GM18520 (cell line): Measurements from ENCODE around the gene SMKR1.
"Not testable (repeated sequence)": the region's sequence is repeated elsewhere in the genome, so short reads cannot be mapped to it uniquely, and the experiment has no call there.

Experiments
- ATAC-seq: cut with Tn5 transposase; IDR thresholded peaks from one replicate; pipeline ENCODE4 v1.9.1; 2021; ENCODE audit not compliant: unreplicated experiment

The SMKR1 gene

DNA sequence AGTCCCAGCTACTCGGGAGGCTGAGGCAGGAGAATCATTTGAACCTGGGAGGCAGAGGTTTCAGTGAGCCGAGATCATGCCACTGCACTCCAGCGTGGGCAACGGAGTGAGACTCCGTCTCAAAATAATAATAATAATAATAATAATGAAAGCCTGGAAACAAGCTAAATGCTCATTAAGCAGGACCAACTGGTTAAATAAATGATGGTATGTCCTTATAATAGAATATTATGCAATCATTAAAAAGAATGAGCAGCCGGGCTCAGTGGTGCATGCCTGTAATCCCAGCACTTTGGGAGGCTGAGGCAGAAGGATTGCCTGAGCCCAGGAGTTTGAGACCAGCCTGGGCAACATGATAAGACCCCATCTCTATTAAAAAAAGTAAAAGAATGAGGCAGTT, 21.0 kb upstream of the SMKR1 start:
- ATAC-seq: not testable (repeated sequence)

DNA sequence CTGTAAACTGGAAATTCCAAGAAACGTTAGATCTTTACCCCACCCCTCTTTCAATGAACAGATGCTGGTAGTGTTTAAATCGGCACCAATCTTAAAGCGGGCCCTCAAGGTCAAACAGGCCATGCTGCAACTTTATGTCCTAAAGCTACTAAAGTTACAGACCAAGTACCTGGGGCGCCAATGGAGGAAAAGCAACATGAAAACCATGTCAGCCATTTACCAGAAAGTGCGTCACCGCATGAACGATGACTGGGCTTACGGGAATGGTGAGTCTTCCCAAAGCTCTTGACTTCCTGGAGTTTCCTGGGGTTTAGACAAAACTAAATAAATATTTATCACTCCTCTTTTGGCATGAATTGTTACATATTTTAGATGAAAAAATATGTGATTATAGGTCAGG, 19.6 kb upstream of the SMKR1 start:
- ATAC-seq: no peak

DNA sequence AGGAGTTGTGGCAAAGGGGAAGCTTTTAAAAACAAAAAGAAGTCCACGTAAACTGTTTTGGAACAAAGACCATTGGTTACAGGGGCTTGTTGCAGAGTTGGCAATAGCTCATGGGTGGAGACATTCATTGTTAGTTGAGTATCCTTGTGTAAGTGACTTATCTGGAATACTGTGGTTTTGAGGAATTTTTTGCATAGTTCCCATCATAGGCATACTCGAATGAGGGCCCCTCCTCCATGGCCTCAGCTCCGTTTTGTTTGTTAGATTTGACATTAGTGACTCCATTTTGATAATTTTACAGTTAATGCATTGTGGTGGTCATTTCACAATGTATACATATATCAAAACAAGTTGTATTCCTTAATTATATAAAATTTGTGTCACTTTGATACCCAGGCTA, 12.8 kb upstream of the SMKR1 start:
- ATAC-seq: no peak

DNA sequence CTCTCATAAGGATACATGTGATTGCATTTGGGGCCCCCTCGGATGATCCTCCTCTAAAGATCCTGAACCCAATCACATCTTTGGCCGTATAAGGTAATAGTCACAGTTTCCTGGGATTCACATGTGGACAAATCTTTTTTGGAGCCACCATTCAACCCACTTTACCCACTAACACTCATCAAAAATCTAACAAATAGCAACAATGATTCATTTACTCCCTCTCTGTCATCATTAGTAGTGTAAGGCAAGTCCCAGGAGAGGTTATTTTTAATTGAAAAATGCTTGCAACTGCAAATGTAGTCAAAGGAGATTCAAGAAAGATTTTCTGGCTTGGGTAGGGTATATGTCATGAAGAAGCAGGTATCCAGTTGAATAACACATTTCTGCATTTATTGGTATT, 9.9 kb upstream of the SMKR1 start:
- no peak for ATAC-seq

DNA sequence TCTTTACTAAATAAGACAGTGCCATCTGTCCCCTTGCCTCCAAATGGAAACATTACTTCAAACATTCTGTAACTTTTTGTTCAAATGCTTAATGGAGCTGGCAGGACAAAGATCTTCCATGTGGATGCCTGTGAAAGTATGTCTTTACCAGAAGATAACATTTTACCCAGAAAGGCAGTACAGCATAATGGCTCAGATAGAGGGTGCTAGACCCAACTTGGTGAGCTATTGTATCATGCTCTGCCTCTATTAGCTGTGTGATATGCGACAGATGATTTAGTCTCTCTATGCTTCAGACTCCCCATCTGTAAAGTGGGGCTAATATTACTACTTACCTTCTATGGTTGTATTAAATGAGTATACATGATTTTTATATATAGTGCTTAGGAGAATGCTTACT, 8.8 kb upstream of the SMKR1 start:
- ATAC-seq: no peak

DNA sequence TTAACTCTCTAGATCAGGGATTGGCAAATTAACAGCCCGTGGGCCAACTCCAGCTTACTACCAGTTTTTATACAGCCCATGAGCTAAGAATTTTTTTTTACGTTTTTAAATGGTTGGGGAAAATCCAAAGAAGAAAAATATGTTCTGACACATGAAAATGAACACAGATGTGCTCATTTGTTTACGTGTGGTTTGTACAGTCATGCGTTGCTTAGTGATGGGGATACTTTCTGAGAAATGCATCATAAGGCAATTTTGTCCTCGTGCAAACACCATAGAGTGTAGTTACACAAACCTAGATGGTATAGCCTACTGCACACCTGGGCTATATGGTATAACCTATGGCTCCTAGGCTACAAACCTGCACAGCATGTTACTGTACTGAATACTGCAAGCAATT, 8.3 kb upstream of the SMKR1 start:
- ATAC-seq: peak; percentile 81

DNA sequence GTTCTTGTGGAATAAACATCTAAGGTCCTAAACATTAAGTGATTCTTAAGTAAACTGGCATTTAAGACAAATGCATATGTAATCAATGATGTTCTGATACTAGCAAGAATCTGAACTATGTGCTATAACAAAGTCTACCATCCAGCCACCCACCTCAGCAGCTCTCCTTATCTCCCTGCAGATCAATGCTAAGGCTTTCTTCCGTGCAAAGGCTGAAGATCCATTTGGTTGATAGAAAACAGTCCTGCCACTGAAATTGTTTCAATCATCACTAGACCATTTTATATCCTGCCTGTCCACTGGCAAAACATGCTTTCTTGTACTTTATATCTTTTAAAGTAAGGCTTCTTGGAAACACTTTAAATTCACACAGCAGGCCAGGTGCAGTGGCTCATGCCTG, 6.3 kb upstream of the SMKR1 start:
- ATAC-seq: no peak

DNA sequence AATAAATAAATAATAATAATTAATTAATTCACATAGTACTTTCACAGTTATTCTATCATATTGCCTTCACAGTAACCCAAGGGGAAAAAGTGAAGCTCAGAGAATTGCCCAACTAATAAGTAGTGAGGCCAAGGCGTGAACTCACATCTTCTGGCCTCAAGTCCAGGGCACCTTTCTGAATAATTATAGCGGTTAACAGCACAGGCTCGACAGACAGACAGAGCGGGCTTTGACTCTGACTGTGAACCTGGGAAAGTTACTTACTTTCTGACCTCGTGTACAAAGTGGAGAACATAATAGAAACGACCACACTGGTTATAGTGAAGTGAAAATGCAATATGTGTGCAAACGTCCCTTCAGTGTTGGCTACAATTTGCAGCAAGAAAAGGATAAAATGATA, 5.7 kb upstream of the SMKR1 start:
- no peak for ATAC-seq

DNA sequence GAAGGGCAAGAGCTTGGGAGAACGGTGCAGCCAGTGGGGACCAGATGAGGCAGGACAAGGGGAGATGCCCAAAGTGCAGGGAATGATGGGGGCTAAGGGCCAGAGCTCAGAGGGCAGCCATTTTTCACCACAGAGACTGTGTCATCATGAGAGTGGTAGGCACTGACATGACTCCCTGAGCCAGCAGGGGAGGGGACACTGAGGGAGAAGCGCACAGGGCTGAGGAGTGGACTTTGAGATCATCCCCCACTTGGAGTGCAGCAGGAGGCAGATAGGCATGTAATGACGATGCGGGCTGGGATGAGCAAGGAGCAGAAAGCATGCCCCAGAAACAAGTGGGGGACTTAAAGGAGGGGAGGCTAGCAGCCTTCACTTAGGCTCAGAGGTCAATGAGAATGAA, 5.2 kb upstream of the SMKR1 start:
- ATAC-seq: no peak

- no peak for ATAC-seq
These were observed 4.3 kb upstream of the SMKR1 start for GRCh38 chr7:129498021-129498420.

GRCh38 chr7:129499999-129500398, 2.3 kb upstream of the SMKR1 start:
- no peak for ATAC-seq

- ATAC-seq: no peak
These were observed 666 bp downstream of the SMKR1 start for GRCh38 chr7:129502708-129503685.

GRCh38 chr7:129503725-129504124, 1.4 kb downstream of the SMKR1 start:
- ATAC-seq: no peak

DNA sequence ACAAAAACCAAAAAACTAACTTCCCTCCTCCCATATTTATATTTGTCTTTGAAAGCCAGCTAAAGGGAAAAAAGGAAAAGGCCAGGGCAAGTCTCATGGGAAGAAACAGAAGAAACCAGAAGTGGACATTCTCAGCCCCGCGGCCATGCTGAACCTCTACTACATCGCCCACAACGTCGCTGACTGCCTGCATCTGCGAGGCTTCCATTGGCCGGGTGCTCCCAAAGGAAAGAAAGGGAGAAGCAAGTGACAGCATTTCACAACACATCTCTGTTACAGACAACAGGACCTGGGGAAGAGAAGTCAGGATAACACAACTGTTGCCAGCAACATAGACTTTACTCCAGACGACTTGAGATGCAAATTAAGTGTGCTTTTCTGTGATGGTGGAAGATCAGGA, 9.9 kb downstream of the SMKR1 start:
- ATAC-seq: no peak

GRCh38 chr7:129513546-129513945, 11.2 kb downstream of the SMKR1 start:
- ATAC-seq: no peak

DNA sequence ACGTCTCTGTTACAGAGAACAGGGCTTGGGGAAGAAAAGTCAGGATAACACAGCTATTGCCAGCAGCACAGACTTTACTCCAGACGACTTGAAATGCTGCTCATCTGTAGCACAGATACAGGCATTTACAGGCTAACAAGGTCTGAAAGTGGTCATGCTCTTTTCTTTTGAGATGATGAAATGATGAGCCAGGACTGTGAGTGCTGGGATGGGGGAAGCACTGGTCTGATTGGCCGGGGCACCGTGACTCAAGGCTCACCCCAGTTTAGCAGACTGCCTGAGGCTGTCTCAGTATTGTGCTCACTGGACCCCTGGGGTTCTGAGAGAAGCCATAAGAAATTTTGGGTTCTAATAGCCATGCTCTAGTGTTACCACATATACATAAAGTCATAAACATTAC, 12.4 kb downstream of the SMKR1 start:
- ATAC-seq: no peak

DNA sequence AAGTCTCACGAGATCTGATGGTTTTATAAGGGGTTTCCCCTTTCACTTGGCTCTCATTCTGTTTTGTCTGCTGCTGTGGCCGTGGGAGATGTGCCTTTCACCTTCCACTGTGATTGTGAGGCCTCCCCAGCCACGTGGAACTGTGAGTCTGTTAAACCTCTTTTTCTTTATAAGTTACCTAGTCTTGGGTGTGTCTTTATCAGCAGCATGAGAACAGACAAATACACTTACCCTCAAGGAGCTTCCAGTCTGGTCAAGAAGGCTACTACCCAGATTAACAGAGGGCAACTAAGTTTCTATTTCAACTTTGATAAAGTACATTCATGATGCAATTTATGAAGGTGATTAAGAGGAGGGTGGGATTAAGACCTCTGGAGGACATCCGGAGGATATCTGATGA, 13.1 kb downstream of the SMKR1 start:
- ATAC-seq: no peak

GRCh38 chr7:129517931-129518330, 15.6 kb downstream of the SMKR1 start:
- ATAC-seq: no peak

GRCh38 chr7:129519464-129519863, 17.1 kb downstream of the SMKR1 start:
- no peak for ATAC-seq

DNA sequence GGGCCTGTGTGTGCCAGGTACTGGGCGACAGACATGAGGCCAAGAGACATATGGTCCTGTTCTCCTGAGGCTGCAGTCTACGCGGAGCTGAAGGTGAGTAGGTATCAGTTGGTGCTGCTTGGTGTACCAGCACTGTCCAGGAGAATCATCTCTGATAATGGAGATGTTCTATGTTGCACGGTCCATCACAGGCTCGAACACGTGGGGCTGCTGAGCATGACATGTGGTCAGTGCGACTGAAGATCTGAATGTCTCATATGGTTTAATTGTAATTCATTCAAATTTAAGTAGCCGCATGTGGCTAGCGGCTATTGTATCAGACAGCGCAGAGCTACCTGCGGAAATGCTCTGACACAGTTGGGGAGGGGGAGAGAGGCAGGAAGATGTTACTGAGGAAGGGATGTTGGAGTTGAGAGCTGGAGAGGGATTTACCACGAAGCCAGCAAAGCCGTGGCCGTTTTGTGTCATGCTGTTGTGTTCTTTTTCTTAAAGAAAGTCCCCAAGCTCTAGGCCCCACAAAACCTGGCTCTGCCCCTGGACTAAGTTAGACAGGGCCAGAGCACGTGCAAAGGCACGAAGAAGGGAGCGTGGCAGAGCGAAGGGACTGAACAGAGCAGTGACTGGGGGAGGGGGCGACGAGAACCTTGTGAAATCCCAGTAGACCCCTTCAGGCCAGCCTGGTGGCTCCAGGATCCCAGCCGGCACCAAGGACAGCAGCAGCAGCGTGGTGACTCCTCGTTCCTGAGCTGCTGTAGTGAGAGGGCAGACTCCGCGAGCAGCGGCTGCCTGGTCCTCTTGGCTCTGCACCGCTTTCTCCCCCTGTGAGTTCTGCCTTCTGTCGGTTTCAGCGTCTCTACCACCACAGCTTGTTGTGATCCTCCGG, 20.0 kb downstream of the SMKR1 start:
- ATAC-seq: no peak

DNA sequence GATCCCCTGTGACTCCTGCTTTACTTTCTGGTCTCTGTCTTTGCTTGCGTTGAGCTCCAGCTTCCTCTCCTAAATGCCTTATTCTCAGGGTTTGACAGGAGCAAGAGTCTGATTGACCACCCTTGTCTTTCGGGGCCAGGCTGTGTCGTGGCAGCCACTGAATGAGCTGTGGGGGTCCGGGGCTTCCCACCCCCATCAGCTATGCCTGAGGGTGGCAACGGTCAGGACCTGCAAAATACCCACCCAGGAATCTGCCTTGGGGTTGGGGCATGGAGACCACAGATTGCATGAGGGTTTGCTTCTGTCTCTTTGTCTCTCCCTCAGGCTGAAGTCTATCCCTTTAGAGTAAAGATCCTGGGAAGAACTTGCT, 20.6 kb downstream of the SMKR1 start:
- no peak for ATAC-seq

DNA sequence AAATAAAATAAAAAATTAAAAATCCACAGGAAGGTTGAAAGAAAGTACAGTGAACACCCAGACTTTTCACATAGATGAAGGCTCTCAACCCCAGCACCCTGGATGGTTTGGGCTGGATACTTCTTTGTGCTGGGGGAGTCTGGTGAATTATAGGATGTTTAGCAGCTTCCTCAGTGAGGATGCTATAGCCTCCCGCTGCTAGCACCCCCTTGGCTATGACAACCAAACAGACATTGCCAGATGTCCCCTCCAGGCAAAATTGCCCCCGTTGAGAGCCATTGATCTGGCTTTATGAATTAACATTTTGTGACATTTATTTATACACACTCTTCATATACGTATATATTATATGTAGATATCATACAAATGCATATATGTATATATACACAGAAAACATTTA, 21.6 kb downstream of the SMKR1 start:
- no peak for ATAC-seq
